GM12872 (cell line): ENCODE measurements around the gene ATOSA.

Experiments used
- CTCF ChIP-seq: IDR thresholded peaks from 3 replicates; pipeline ENCODE4 v1.5.1; 2011; ENCODE audit warnings: low read depth, mild to moderate bottlenecking, low read length, moderate library complexity; ENCODE audit not compliant: insufficient read depth

ATOSA gene

DNA sequence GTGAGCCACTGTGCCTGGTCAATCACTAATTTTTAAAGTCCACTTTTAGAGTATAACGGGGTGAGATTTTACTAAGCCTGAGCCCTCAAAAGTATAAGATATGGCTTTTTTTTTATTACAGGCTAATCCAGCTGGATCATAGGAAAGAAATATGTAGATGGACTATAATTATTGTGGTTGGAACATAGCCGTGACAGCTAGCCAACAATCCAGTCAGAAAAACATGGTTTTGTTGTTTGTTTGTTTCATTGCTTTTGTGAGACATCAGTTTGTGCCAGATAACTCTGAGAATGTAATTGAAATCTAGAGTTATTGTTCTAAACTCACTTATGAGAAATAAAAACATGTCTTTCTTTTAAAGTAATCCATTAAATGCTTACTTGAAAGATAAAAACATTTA is 37.3 kb upstream of the ATOSA start:
- TF ChIP-seq CTCF = no peak

DNA sequence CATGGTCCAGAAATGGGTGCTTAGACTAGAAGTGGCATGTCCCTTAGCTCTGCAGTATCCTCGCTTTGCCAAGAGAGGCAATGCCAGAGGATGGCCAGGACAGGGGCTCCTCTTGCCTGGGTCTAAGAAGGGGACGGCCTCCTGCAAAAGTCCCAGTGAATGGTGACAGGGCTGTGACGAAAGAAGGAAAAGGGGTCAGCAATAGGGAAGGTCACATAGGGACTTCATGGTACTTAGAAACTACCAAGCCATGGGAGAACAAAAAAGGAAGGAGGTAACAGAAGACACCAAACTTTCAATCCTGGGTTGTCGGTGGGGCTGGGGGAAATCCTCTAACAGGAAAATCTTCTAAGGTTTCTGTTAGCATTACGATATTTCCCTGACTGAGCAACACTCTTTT is 36.2 kb upstream of the ATOSA start:
- TF ChIP-seq CTCF = no peak

GRCh38 chr15:52714968-52715367 is 35.8 kb upstream of the ATOSA start:
- no peak for TF ChIP-seq CTCF

- TF ChIP-seq CTCF = no peak
These were observed 31.7 kb upstream of the ATOSA start for GRCh38 chr15:52710708-52711389.

- no peak for TF ChIP-seq CTCF
These were observed 31.0 kb upstream of the ATOSA start for GRCh38 chr15:52710050-52710707.

- no peak for TF ChIP-seq CTCF
These were observed 30.2 kb upstream of the ATOSA start for GRCh38 chr15:52709187-52709981.

GRCh38 chr15:52706091-52706490 is 26.9 kb upstream of the ATOSA start:
- no peak for TF ChIP-seq CTCF
